Astrocyte of the spinal cord (primary cell): ENCODE measurements around the gene MPZL3.

Source experiments
- DNase-seq: peaks from one replicate; pipeline ENCODE4 v3.0.0; 2011; ENCODE audit warnings: low read depth, low spot score
- H3K4me3 ChIP-seq: 2 replicates; pipeline ENCODE4 v1.5.1; 2011; ENCODE audit warnings: low read depth, mild to moderate bottlenecking, low read length, moderate library complexity
- CTCF ChIP-seq: IDR thresholded peaks from 2 replicates; pipeline ENCODE4 v1.5.1; 2012; ENCODE audit warnings: low read depth, mild to moderate bottlenecking, low read length, inconsistent platforms
- in situ Hi-C: cut with HindIII; loops from 2 replicates; pipeline ENCODE4 v1.10.0; 2017; ENCODE audit warnings: low sequenced_read_pairs

The MPZL3 gene

GRCh38 chr11:118216621-118217481 lies 35.3 kb downstream of the MPZL3 start:
- no peak for DNase-seq
- no peak for TF ChIP-seq CTCF
- no peak overlapping the region for H3K4me3 ChIP-seq
- in situ Hi-C loops: no loop called here

GRCh38 chr11:118215765-118216164 lies 36.4 kb downstream of the MPZL3 start:
- TF ChIP-seq CTCF: no peak
- H3K4me3 ChIP-seq: no peak overlapping the region
- in situ Hi-C loops: no loop called here
- DNase-seq: no peak

- H3K4me3 ChIP-seq: no peak overlapping the region
- in situ Hi-C loops: no loop called here
- no peak for DNase-seq
- TF ChIP-seq CTCF: no peak
These were observed 36.9 kb downstream of the MPZL3 start for GRCh38 chr11:118215262-118215661.

GRCh38 chr11:118214210-118214914 lies 37.8 kb downstream of the MPZL3 start:
- H3K4me3 ChIP-seq: no peak overlapping the region
- in situ Hi-C loops: no loop called here
- no peak for TF ChIP-seq CTCF
- DNase-seq: no peak

GRCh38 chr11:118213781-118214180 lies 38.4 kb downstream of the MPZL3 start:
- no peak for TF ChIP-seq CTCF
- no peak overlapping the region for H3K4me3 ChIP-seq
- no peak for DNase-seq
- in situ Hi-C loops: no loop called here

GRCh38 chr11:118213201-118213600 lies 39.0 kb downstream of the MPZL3 start:
- no peak for DNase-seq
- in situ Hi-C loops: no loop called here

More at GRCh38 chr11:118213201-118213600, 39.0 kb downstream of the MPZL3 start:
- no peak overlapping the region for H3K4me3 ChIP-seq
- no peak for TF ChIP-seq CTCF
